GM19468 (cell line): ENCODE results near the gene UQCR10.

Experiments
- ATAC-seq: cut with Tn5 transposase; IDR thresholded peaks from one replicate; pipeline ENCODE4 v1.9.1; 2021; ENCODE audit warnings: mild to moderate bottlenecking, moderate library complexity, moderate number of reproducible peaks; ENCODE audit not compliant: unreplicated experiment; ENCODE audit errors: extremely low read depth

The UQCR10 gene

DNA sequence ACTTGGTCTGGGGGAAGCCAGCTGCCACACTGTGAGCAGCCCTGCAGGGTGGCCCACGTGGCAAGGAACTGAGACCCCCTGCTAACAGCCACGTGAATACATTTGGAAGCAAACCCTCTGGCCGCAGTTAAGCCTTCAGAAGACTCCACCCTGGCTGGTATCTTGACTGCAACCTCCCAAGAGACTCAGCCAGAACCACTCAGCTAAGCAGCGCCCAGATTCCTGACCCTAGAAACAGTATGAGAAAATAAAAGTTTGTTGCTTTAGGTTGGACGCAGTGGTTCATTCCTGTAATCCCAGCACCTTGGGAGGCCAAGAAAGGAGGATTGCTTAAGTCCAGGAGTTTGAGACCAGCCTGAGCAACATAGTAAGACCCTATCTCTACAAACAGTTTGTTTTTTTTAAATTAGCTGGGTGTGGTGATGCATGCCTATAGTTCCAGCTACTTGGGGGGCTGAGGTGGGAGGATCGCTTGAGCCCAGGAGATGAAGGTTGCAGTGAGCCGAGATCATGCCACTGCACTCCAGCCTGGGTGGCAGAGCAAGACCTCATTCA lies 9.0 kb upstream of the UQCR10 start:
- ATAC-seq = no peak

DNA sequence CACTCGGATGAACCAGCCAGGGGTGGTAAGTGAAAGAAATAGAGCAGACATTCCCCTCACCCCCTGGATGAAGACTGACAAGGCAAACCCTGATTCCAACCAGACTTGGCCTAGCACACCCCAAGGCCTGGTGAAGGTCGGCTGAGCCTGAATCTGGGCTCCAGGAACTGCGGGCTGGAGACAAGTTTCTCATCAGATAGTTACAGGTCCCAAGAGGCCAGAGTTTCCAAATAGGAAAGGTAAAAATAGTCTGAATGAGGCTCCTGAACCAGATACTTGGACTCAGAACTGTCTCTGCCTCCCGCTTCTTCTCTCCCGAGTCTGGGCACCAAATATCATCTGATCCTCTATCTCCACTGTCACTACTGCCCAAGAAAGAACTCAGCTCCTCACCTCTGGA lies 8.2 kb upstream of the UQCR10 start:
- ATAC-seq = no peak

GRCh38 chr22:29762263-29762662 lies 4.9 kb upstream of the UQCR10 start:
- no peak for ATAC-seq

DNA sequence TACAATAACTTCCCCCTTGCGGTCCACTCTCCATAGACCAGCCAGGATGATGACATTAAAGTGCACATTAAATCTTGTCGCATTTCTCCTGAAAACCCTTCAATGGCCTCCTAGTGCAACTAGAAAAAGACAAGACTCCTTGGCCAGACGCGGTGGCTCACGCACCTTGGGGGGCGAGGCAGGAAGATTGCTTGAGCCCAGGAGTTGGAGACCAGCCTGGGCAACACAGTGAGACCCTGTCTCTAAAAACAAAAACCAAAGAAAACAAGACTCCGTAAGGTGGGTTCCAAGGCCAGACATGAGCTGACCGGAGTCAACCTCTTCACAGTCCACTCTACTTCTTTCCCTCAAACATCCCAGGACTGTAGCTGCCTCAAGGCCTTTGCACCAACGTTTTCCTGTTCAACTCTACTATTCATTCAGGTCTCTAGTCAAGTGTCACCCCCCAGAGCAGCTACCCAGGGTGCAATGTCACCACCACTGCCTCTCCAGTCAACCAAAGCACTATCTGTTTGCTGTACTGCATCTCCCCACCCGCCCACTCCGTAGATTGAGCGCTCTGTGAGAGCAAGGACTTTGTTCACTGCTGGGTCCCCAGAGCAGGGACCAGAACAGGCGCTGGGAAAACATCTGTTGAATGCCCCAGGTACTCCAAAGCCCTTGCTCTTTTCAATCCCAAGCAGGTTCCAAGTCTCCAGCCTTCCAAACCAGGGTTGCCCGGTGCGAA lies 1.1 kb upstream of the UQCR10 start:
- no peak for ATAC-seq

DNA sequence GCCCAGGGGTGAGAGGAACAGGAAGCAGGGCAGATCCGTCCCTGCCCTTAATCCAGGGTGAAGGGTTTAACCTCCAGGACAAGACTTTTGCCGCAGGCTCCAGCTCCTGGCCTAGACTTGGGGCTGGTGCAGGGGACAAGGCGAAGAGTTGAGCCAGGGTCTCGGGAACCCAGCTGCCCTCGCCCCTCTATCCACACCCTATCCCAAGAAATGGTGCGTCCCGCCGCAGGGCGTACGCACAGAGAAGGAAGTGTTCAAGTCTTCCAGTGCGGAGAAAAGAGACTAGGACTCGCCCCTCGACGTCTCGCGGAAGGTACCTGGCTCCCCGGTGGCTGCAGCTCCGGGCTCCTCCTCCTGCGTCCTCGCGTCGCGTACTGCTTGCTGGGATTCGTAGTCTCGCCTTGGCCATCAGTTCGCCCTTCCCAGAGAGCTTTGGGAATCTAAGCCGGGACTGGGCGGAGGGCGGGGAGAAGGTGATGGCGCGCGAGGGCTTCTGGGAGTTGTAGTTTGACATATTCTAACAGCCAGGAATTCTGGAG lies 468 bp upstream of the UQCR10 start, which contains the start of gene ZMAT5:
TSS of gene ZMAT5 (minus strand) at position 376 of the 539 bp plus-strand sequence. CDS start 18,463 bp downstream, outside the sequence.
- peak; percentile 51 for ATAC-seq

- no peak for ATAC-seq
Observed at GRCh38 chr22:29768052-29768693, 1.0 kb downstream of the UQCR10 start.

DNA sequence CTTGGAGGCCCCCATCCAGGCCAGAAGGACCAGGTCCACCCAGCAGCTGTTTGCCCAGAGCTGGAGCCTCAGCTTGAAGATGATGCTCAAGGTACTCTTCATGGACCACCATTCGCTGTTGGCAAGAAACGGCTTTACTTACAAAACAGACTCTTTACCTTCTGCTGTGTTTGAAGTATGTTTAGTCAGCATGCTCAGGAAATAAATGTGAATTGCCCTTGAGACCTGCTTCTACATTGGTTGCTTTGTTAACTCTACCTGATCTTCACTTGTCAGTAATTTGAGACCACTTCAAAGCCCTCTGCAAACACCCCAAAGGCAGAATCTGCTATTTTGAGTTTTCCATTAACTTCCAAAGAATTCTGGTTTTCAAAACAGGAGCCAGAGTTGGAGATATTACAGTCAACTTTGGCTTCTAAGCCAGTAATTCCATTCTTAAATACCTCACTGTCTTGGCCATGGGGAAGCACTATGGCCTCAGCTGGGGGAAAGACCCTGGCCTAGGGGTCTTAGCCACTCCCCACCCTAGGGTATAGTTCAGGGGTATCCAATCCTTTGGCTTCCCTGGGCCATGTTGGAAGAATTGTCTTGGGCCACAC lies 2.7 kb downstream of the UQCR10 start:
- ATAC-seq = no peak

DNA sequence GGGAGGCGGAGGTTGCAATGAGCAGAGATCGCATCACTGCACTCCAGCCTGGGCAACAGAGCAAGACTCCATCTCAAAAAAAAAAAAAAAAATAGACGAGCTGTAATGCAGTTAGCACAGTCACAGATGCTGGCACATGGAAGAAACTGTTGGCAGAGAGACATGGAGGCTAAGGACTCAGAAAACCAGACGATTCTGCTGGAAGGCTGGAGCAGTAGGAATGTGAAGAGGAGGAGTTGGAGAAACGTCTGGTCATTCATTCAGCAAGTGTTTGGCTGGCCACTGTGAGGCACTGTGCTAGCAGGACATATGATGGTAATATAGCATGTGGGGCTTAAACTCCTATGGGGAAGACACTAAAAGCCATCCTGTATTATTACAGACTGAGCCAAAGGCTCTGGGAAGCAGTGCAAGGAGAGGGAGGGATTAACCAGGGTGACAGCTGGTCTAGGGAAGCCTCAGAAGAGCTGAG lies 5.0 kb downstream of the UQCR10 start:
- ATAC-seq = no peak

GRCh38 chr22:29773233-29773632 lies 6.1 kb downstream of the UQCR10 start:
- no peak for ATAC-seq

- ATAC-seq = no peak
Observed at GRCh38 chr22:29780220-29780619, 13.1 kb downstream of the UQCR10 start.

- no peak for ATAC-seq
Observed at GRCh38 chr22:29780748-29781676, 13.8 kb downstream of the UQCR10 start.

DNA sequence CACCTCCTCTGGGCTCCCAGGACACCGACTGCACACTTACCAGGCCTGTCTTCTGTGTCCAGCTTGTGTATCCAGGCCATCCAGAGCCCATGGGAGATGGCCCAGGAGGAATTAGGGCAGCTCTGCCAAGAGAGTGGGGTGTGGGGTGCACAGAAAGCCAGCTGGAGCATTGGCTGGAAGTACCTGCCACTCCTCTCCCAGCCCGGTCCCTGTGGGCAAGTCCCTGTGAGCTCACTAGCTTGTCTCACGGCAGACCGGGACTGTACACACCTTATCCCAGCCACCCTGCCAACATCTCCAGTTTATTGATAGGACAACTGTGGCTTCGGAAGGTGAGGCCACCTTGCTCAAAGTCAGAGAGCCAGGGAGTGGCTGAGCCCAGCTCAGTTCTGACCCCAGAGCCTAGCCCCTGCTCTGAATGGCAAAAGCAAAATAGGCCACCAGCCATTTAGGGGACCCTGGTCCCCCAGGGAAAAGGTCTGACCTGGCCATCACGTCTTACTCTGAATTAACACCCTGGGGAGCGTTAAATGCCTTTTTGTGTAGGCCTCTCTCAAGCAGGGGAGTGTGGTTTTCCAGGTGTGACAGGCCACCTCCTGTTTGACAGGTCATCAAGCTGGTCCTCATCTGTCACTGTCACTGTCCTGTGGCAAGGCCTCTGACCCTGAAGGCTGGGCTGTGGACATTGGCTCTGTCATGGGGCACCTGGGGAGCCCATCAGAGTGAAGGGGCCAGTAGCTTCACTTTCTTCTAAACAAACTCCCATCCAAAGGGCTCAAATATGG lies 15.1 kb downstream of the UQCR10 start:
- no peak for ATAC-seq

DNA sequence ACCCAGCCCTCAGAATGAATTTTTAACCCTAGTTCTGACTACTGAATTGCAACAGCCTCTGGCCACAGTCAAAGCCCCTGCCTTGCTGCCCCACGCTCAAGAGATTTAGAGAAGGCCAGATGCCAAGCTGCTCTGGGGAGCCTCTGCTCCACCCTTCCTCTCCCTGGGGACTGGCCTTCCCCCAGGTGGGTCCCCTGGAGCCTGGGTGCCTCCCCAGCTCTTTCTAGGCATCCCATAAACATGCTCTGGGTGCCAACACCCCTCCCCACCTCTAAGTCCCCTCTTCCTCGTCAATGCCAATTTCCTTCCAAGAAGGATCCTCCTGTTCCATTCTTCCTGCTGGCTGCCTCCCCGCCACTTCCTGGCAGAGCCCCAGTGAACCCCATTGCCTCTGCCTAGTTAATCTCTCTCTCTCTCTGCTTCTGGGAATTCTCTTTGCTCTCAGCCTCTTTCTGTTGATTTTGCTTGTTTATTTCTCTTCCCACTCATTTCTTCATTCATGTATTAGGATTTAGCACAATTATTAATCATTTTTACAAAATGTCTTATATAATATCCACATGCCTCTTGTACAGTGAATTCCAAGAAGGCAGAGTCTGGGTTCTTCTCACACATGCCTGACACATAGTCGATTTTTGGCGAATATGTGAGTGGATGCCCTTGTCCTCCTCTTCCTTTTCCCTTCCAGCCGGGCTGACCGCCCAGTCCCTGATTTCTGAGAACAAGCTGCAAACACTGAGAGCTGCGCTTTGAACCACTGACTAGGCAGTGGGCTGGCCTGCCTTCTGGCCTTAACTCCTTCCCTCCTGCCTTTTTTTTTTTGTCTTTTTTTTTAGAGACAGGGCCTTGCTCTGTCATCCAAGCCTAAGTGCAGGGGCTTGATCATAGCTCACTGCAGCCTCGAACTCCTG lies 17.5 kb downstream of the UQCR10 start:
- ATAC-seq = no peak

- ATAC-seq = no peak
Observed at GRCh38 chr22:29786031-29786430, 18.9 kb downstream of the UQCR10 start.

DNA sequence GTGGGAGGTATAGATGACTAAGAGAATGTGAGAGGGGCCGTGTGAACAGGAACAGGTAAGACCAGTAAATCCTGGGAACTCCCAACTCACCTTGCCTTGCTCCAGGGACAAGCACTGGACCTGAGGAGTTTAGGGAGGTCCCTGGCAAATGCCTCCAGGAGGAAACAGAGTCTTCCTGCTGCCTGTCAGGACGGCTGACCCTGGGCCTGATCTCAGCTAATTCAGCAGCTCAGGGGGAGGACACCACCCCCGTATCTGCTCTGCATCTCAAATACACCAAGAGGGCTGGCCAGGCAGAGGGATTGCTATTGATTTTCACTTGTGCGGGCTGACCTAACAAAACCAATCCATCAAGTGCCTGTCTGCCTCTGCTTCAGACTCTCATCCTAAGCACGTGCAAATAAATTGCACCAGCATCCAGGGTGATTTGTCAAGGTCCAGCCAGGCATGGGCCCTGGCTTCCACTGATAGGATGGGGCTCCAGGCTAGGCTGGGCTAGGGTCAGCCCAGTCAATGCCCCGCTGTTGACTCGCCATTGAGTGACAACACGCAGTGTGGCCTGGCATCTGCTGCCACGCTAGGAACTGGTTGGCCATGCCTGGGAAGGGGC lies 20.3 kb downstream of the UQCR10 start:
- no peak for ATAC-seq

GRCh38 chr22:29788339-29789279 lies 21.4 kb downstream of the UQCR10 start:
- no peak for ATAC-seq
